HG02943 (cell line): ENCODE results near the gene CCT8L2.
"Not testable (repeated sequence)": the region's sequence is repeated elsewhere in the genome, so short reads cannot be mapped to it uniquely, and the experiment has no call there.

ENCODE experiments used
- ATAC-seq: cut with Tn5 transposase; IDR thresholded peaks from one replicate; pipeline ENCODE4 v1.9.1; 2021; ENCODE audit warnings: mild to moderate bottlenecking, low read depth, moderate library complexity; ENCODE audit not compliant: unreplicated experiment

CCT8L2 gene

DNA sequence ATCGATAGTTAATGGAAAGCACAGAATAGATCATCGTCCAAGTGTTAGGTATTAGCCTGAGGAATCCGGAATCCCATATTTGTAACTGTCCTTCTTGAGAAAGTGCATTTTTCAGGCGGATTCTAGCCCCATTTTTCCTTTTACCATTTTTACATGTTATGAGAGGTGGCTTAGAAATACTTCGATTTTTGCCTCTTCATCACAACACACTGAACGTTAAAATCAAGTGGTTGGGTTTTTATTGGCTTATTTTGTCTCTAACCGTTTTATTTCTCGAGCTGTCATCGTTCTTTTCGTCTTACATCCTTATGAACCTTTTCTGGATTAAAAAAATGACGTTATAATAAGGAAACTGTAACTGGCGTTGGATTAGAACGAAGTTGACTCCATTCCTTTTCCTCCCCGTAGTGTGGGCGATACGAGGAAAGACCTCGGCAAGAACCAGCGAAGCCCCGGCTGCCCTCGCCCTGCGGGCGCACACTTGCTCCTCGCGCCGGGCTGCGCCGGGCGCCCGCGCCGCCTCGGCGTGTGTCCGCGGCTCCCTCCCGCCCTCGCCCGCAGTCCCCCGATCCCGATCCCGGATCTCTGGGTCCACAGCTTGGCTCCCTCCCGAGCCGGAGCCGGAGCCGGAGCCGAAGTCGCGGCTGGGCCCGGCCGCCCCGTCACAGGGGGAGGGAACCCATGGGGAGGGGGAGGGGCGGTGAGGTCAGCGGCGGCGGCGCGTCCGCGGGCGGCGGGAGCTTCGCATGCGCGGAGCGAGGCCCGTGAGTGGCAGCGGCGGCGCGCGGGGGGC lies 8.2 kb upstream of the CCT8L2 start:
- ATAC-seq = not testable (repeated sequence)

DNA sequence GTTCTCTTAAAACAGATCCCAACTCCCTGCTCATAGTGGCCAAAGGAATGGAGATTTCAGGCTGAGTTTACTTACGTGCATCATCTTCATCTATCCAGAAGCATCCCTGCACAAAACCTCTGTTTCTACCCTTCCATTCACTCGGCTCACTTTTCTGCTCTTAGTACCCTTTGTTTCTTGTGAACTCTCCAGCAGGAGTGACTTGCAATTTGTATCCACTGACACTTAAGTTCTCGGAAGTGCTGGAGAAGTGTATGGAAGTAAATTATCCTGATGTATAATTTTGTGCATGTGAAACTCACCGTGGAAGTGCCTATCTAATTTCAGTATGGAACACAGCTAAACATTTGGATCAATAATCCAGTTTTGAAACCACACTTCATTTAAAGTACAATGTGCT lies 7.0 kb upstream of the CCT8L2 start:
- ATAC-seq = not testable (repeated sequence)

GRCh38 chr22:16595251-16595650 lies 2.6 kb upstream of the CCT8L2 start:
- not testable (repeated sequence) for ATAC-seq

DNA sequence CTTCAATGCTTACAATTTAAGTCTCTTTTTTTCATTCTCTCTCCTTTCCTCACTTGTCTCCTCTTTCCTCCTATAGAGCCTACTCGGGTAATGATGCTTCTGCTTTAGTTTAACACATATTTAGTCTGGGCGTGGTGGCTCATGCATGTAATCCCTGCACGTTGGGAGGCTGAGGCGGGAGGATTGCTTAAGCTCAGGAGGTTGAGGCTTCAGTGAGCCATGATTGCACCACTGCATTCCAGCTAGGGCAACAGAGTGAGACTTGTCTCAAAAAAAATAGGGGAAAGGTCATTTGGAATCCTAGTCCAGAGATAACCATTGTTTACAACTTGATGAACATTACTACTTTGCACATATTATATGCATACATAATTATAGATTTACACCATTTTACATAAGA lies 1.4 kb upstream of the CCT8L2 start:
- no peak for ATAC-seq

DNA sequence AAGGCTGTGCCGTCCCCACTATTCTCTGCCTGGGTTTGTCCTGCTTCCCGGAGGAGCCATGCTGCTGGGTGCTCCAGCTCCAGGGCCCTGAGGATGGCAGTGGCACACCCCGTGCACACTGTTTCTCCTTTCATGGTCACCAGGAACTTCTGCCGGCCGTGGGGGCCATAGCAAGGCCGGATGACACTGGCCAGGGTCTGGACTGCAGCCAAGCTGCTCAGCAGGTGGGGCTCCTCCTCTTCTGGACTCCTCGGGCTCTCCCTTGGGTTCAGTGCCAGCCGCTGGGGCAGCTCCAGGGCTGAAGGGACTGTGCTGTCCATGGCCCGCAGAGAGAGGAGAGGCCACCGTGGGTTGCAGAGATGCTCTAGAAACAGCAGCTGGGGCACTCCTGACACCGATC lies 379 bp downstream of the CCT8L2 start:
- not testable (repeated sequence) for ATAC-seq

DNA sequence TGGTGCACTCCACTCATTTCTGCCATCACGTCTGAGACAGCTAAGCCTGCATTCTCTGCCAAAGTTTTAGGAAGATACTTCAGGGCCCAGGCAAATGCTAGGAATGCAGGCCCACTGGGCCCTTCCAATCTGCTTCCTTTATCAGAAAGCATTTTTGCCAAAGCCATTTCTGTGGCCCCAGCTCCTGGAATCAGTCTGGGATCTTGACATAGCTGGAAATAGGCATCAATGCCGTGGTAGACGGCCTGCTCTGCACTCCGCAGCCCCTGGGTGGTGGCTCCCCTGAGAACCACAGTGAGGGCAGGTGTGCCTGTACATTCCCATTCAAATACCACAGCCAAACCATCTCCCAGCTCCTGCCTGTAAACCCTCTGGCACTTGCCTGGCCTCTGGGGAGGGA lies 1.5 kb downstream of the CCT8L2 start:
- not testable (repeated sequence) for ATAC-seq

DNA sequence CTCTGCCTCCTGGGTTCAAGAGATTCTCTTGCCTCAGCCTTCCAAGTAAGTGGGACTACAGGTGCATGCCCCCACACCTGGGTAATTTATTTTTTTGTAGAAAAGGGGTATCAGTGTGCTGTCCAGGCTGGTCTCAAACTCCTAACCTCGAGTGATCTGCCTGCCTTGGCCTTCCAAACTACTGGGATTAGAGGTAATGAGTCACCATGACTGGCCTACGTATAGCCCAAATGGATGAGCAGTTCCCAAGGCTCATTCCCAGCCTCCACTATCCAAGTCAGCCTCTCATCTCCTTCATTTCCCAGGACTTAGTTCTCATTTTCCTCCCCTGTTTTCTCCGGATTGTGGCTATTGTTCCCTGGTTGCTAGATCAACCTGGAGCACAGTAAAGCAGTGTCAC lies 5.6 kb downstream of the CCT8L2 start:
- no peak for ATAC-seq

DNA sequence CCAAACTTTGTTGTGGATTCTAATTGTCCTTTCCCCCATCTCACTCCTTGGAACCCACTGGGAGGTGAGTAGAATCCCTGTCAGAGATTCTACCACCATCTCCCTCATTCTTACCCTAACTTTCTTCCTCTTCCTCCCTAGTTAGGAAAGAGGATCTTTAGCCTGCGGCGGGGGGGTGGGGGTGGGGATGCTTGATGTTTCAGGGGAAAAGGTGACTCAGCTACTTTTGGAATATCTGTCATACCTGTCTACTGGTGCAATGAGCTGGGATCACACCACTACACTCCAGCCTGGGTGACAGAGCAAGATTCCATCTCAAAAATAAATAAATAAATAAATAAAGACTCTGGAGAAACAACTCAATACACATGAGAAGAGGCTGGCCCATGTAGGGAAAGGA lies 6.4 kb downstream of the CCT8L2 start:
- ATAC-seq = no peak

DNA sequence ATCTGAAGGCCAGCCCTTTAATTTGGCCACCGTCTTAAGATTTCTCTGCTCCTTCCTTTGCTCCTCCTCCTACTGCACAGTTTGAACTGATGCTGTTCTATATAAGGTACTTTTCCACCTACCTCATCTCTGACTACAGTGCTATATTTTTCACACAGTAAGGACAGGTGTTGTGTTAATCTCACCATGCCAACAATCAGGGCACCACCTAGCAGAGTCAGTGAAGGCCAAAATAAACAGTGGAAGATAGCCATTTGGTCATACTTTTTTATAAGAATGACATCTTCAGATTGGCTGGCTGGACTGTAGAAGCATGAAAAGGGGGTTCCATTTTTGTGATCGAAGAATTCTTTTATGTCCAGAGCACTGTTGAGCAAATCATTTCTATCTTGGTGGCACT lies 11.7 kb downstream of the CCT8L2 start:
- ATAC-seq = not testable (repeated sequence)

- ATAC-seq = not testable (repeated sequence)
These were observed 23.3 kb downstream of the CCT8L2 start for GRCh38 chr22:16569240-16569834.

GRCh38 chr22:16568425-16568758 lies 24.2 kb downstream of the CCT8L2 start:
- ATAC-seq = no peak

DNA sequence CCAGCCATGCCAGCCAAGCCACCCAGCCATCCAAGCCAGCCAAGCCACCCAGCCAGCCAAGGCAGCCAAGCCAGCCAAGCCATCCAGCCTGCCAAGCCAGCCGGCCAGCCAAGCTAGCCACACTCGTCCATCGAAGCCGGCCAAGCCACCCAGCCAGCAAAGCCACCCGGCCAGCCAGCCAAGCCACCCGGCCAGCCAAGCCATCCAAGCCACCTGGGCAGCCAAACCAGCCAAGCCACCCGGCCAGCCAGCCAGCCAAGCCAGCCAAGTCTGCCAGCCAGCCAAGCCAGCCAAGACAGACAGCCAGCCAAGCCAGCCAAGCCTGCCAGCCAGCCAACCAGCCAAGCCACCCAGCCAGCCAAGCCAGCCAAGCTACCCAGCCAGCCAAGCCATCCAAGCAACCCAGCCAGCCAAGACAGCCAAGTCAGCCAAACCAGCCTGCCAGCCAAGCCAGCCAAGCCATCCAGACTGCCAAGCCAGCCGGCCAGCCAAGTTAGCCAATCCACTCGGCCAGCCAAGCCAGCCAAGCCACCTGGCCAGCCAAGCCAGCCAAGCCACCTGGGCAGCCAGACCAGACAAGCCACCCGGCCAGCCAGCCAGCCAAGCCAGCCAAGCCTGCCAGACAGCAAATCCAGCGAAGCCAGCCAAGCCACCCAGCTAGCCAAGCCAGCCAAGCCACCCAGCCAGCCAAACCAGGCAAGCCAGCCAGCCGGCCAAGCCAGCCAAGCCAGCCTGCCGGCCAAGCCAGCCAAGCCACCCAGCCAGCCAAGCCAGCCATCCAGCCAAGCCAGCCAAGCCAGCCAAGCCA lies 24.8 kb downstream of the CCT8L2 start:
- not testable (repeated sequence) for ATAC-seq

DNA sequence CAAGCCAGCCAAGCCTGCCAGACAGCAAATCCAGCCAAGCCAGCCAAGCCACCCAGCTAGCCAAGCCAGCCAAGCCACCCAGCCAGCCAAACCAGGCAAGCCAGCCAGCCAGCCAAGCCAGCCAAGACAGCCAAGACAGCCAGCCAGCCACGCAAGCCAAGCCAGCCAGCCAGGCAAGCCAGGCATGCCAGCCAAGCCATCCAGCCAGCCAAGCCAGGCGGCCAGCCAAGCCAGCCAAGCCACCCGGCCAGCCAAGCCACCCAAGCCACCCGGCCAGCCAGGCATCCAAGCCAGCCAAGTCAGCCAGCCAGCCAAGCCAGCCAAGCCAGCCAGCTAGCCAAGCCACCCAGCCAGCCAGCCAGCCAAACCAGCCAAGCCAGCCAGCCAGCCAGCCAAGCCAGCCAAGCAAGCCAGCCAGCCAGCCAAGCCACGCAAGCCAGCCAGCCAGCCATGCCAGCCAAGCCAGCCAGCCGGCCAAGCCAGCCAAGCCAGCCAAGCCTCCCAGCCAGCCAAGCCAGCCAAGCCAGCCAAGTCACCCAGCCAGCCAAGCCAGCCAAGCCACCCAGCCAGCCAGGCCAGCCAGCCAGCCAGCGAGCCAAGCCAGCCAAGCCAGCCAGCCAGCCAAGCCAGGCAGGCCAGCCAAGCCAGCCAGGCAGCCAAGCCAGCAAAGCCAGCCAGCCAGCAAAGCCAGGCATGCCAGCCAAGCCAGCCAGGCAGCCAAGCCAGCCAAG lies 26.0 kb downstream of the CCT8L2 start:
- ATAC-seq = not testable (repeated sequence)

DNA sequence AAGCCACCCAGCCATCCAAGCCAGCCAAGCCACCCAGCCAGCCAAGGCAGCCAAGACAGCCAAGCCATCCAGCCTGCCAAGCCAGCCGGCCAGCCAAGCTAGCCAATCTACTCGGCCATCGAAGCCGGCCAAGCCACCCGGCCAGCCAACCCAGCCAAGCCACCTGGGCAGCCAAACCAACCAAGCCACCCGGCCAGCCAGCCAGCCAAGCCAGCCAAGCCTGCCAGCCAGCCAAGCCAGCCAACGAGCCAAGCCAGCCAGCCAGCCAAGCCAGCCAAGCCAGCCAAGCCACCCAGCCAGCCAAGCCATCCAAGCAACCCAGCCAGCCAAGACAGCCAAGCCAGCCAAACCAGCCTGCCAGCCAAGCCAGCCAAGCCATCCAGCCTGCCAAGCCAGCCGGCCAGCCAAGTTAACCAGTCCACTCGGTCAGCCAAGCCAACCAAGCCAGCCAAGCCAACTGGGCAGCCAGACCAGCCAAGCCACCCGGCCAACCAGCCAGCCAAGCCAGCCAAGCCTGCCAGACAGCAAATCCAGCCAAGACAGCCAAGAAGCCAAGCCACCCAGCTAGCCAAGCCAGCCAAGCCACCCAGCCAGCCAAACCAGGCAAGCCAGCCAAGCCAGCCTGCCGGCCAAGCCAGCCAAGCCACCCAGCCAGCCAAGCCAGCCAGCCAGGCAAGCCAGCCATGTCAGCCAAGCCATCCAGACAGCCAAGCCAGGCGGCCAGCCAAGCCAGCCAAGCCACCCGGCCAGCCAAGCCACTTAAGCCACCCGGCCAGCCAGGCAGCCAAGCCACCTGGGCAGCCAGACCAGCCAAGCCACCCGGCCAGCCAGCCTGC lies 26.8 kb downstream of the CCT8L2 start:
- ATAC-seq = not testable (repeated sequence)

DNA sequence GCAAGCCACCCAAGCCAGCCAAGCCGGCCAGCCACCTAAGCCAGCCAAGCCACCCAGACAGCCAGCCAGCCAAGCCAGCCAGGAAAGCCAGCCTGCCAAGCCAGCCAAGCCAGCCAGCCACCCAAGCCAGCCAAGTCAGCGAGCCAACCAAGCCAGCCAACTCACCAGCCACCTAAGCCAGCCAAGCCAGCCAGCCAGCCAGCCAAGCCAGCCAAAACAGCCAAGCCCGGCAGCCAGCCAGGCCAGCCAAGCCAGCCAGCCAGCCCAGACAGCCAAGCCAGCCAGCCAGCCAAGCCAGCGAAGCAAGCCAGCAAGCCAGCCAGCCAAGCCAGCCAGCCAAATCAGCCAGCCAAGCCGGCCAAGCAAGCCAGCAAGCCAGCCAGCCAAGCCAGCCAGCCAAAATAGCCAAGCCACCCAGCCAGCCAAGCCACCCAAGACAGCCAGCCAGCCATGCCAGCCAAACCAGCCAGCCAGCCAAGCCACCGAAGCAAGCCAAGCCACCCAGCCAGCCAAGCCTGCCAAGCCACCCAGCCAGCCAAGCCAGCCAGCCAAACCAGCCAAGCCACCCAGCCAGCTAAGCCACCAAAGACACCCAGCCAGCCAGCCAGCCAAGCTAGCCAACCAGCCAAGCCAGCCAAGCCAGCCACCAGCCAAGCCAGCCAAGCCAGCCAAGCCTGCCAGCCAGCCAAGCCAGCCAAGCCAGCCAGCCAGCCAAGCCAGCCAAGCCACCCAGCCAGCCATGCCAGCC lies 27.6 kb downstream of the CCT8L2 start:
- not testable (repeated sequence) for ATAC-seq

DNA sequence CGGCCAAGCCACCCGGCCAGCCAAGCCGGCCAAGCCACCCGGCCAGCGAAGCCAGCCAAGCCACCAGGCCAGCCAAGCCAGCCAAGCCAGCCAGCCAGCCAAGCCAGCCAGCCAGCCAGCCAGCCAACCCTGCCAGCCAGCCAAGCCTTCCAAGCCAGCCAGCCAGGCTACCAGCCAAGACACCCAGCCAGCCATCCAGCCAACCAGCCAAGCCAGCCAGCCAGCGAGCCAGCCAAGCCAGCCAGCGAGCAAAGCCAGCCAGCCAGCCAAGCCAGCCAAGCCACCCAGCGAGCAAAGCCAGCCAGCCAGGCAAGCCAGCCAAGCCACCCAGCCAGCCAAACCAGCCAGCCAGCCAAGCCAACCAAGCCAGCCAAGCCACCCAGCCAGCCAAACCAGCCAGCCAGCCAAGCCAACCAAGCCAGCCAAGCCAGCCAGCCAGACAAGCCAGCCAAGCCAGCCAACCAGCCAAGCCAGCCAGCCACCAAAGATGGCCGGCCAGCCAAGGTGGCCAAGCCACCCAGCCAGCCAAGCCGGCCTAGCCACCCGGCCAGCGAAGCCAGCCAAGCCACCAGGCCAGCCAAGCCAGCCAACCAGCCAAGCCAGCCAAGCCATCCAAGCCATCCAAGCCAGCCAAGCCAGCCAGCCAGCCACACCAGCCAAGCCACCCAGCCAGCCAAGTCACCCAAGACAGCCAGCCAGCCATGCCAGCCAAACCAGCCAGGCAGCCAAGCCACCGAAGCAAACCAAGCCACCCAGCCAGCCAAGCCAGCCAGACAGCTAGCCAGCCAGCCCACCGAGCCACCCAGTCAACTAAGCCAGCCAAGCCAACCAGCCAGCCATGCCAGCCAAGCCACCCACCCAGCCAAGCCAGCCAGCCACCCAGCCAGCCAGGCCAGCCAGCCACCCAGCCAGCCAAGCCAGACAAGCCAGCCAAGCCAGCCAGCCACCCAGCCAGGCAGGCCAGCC lies 28.8 kb downstream of the CCT8L2 start:
- no peak for ATAC-seq

DNA sequence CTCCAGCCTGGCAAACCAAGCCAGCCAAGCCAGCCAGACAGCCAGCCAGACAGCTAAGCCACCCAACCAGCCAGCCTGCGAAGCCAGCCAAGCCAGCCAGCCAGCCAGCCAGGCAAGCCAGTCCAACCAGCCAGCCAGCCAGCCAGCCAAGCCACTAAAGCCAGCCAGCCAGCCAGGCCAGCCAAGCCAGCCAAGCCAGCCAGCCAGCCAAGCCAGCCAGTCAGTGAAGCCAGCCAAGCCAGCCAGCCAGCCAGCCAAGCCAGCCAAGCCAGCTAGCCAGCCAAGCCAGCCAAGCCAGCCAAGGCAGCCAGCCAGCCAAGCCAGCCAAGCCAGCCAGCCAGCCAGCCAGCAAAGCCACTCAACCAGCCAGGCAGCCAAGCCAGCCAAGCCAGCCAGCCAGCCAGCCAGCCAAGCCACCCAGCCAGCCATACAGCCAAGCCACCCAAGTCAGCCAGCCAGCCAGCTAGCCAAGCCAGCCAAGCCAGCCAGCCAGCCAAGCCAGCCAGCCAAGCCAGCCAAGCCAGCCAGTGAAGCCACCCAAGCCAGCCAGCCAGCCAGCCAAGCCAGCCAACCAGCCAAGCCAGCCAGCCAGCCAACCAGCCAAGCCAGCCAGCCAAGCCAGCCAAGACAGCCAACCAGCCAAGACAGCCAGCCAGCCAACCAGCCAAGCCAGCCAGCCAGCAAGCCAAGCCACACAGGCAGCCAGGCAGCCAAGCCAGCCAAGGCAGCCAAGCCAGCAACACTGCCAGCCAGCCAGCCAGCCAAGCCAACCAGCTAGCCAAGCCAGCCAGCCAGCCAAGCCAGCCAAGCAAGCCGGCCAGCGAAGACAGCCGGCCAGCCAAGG lies 29.7 kb downstream of the CCT8L2 start:
- no peak for ATAC-seq
